Measurements from ENCODE around the gene ELAC2.

- no peak for TF ChIP-seq CTCF (conservative IDR thresholded peaks at IDR 0.05 in 1 of 2, IDR thresholded peaks at IDR 0.05 in 1 of 2; ENCODE audit: low read depth in 1 of 2, low read length in 2 of 2)
- TF ChIP-seq EZH2 (IDR thresholded peaks at IDR 0.05; ENCODE audit: low read length, missing control alignments), result no peak
Measured at GRCh38 chr17:13055131-13055530, 37.3 kb upstream of the ELAC2 start.

Measured in fibroblast of lung (primary cell).